ENCODE measurements around the gene KRTAP12-3.
"Not testable (repeated sequence)": the region's sequence is repeated elsewhere in the genome, so short reads cannot be mapped to it uniquely, and the experiment has no call there.

GRCh38 chr21:44661567-44661966 is 3.8 kb downstream of the KRTAP12-3 start:
- TF ChIP-seq, protein P1, sequence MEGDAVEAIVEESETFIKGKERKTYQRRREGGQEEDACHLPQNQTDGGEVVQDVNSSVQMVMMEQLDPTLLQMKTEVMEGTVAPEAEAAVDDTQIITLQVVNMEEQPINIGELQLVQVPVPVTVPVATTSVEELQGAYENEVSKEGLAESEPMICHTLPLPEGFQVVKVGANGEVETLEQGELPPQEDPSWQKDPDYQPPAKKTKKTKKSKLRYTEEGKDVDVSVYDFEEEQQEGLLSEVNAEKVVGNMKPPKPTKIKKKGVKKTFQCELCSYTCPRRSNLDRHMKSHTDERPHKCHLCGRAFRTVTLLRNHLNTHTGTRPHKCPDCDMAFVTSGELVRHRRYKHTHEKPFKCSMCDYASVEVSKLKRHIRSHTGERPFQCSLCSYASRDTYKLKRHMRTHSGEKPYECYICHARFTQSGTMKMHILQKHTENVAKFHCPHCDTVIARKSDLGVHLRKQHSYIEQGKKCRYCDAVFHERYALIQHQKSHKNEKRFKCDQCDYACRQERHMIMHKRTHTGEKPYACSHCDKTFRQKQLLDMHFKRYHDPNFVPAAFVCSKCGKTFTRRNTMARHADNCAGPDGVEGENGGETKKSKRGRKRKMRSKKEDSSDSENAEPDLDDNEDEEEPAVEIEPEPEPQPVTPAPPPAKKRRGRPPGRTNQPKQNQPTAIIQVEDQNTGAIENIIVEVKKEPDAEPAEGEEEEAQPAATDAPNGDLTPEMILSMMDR (IDR thresholded peaks at IDR 0.05; ENCODE audit: low read depth, low read length, missing input control): not testable (repeated sequence)
- TF ChIP-seq RAD21 (IDR thresholded peaks at IDR 0.05); JUND (IDR thresholded peaks at IDR 0.05); YY1 (IDR thresholded peaks at IDR 0.05); MAX (IDR thresholded peaks at IDR 0.05); FOXA1 (IDR thresholded peaks at IDR 0.05); GABPA (IDR thresholded peaks at IDR 0.05 in 1 of 2, conservative IDR thresholded peaks at IDR 0.05 in 1 of 2); REST (IDR thresholded peaks at IDR 0.05); SP1 (IDR thresholded peaks at IDR 0.05); EGR1 (IDR thresholded peaks at IDR 0.05; ENCODE audit: low read depth in 2 of 2); FOXA2 (IDR thresholded peaks at IDR 0.05); HNF4A (conservative IDR thresholded peaks at IDR 0.05): not testable (repeated sequence)
- TF ChIP-seq, protein P2, sequence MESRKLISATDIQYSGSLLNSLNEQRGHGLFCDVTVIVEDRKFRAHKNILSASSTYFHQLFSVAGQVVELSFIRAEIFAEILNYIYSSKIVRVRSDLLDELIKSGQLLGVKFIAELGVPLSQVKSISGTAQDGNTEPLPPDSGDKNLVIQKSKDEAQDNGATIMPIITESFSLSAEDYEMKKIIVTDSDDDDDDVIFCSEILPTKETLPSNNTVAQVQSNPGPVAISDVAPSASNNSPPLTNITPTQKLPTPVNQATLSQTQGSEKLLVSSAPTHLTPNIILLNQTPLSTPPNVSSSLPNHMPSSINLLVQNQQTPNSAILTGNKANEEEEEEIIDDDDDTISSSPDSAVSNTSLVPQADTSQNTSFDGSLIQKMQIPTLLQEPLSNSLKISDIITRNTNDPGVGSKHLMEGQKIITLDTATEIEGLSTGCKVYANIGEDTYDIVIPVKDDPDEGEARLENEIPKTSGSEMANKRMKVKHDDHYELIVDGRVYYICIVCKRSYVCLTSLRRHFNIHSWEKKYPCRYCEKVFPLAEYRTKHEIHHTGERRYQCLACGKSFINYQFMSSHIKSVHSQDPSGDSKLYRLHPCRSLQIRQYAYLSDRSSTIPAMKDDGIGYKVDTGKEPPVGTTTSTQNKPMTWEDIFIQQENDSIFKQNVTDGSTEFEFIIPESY (IDR thresholded peaks at IDR 0.05): not testable (repeated sequence)
- TF ChIP-seq, protein P3, sequence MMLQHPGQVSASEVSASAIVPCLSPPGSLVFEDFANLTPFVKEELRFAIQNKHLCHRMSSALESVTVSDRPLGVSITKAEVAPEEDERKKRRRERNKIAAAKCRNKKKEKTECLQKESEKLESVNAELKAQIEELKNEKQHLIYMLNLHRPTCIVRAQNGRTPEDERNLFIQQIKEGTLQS (IDR thresholded peaks at IDR 0.05): not testable (repeated sequence)

All from liver (tissue), 3 donors.